ENCODE data around the gene FCHSD2.

Gene FCHSD2

GRCh38 chr11:72918851-72919250 is 223.3 kb downstream of the FCHSD2 start:
- no peaks in the 10 kb centered on the region for H3K36me3 ChIP-seq (ENCODE audit: control insufficient read depth in 2 of 2, insufficient read depth in 1 of 2, low read length in 2 of 2)
- no peak for TF ChIP-seq ZNF311 (tag by site-specific recombination; IDR thresholded peaks at IDR 0.05; ENCODE audit: borderline replicate concordance)
- no peak for TF ChIP-seq ZNF239 (tag by site-specific recombination; IDR thresholded peaks at IDR 0.05)
- no peak for TF ChIP-seq ZNF133 (tag by site-specific recombination; IDR thresholded peaks at IDR 0.05)
- no peak for TF ChIP-seq ZNF391 (tag by site-specific recombination; IDR thresholded peaks at IDR 0.05; ENCODE audit: borderline replicate concordance, low read depth)
- no peak for TF ChIP-seq ZFP37 (tag by site-specific recombination; IDR thresholded peaks at IDR 0.05)
- no peak for TF ChIP-seq ZNF16 (tag by site-specific recombination; IDR thresholded peaks at IDR 0.05; ENCODE audit: low read depth)
- no peak for TF ChIP-seq ZNF777 (tag by site-specific recombination; IDR thresholded peaks at IDR 0.05; ENCODE audit: borderline replicate concordance)
- TF ChIP-seq ZNF184 (tag by site-specific recombination; IDR thresholded peaks at IDR 0.05), result no peak
- TF ChIP-seq KLF1 (tag by site-specific recombination; IDR thresholded peaks at IDR 0.05), result no peak
- TF ChIP-seq ZNF114 (tag by site-specific recombination; IDR thresholded peaks at IDR 0.05), result no peak
- no peak for TF ChIP-seq KLF17 (tag by site-specific recombination; IDR thresholded peaks at IDR 0.05)
- no peak for TF ChIP-seq SP2 (tag by site-specific recombination; IDR thresholded peaks at IDR 0.05)
- no peak for TF ChIP-seq ZNF548 (tag by site-specific recombination; IDR thresholded peaks at IDR 0.05)
- no peak for TF ChIP-seq ZNF514 (tag by site-specific recombination; IDR thresholded peaks at IDR 0.05)
- no peak for TF ChIP-seq ZNF580 (tag by site-specific recombination; IDR thresholded peaks at IDR 0.05)
- TF ChIP-seq ZBTB49 (tag by site-specific recombination; IDR thresholded peaks at IDR 0.05; ENCODE audit: low read depth), result no peak
- TF ChIP-seq, protein P1, sequence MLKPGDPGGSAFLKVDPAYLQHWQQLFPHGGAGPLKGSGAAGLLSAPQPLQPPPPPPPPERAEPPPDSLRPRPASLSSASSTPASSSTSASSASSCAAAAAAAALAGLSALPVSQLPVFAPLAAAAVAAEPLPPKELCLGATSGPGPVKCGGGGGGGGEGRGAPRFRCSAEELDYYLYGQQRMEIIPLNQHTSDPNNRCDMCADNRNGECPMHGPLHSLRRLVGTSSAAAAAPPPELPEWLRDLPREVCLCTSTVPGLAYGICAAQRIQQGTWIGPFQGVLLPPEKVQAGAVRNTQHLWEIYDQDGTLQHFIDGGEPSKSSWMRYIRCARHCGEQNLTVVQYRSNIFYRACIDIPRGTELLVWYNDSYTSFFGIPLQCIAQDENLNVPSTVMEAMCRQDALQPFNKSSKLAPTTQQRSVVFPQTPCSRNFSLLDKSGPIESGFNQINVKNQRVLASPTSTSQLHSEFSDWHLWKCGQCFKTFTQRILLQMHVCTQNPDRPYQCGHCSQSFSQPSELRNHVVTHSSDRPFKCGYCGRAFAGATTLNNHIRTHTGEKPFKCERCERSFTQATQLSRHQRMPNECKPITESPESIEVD (tag by site-specific recombination; IDR thresholded peaks at IDR 0.05), result no peak
- no peak overlapping the region for H3K27ac ChIP-seq (ENCODE audit: extremely low read depth, low read depth, low read length)
- ChIA-PET CTCF (interaction anchor here (0.7 kb wide), 1 partner anchor 275 kb away, joined by 3 read pairs; no protein-coding TSS in a partner anchor), POLR2A (no interaction called here)
- H3K9me3 ChIP-seq (ENCODE audit: control insufficient read depth, insufficient read depth, low read depth, low read length), result no peaks in the 10 kb centered on the region
- H3K4me3 ChIP-seq (ENCODE audit: low read depth, low read length), result no peak overlapping the region
- H3K4me1 ChIP-seq (ENCODE audit: control insufficient read depth, insufficient read depth, low read length), result no peaks in the 10 kb centered on the region

DNA sequence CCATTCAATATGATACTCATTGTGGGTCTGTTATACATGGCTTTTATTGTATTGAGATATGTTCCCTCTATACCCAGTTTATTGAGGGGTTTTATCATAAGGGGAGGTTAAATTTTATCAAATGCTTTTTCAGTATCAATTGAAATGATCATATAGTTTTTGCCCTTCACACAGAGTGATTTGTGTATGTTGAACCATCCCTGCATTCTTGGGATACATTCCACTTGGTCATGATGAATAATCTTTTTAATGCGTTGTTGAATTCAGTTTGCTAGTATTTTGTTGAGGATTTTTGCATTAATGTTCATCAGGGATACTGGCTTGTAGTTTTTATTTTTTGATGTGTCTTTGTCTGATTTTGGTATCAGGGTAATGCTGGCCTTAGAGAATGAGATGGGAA is 229.9 kb downstream of the FCHSD2 start:
- Histone ChIP-seq H3K4me1 (ENCODE audit: control insufficient read depth, insufficient read depth, low read length) (no peaks in the 10 kb centered on the region), H3K9me3 (ENCODE audit: control insufficient read depth, insufficient read depth, low read depth, low read length) (no peaks in the 10 kb centered on the region), H3K4me3 (ENCODE audit: low read depth, low read length) (no peak overlapping the region), H3K36me3 (ENCODE audit: control insufficient read depth in 2 of 2, insufficient read depth in 1 of 2, low read length in 2 of 2) (no peaks in the 10 kb centered on the region), H3K27ac (ENCODE audit: extremely low read depth, low read depth, low read length) (no peak overlapping the region)
- ChIA-PET POLR2A (no interaction called here), CTCF (no interaction called here)
- TF ChIP-seq, protein P2, sequence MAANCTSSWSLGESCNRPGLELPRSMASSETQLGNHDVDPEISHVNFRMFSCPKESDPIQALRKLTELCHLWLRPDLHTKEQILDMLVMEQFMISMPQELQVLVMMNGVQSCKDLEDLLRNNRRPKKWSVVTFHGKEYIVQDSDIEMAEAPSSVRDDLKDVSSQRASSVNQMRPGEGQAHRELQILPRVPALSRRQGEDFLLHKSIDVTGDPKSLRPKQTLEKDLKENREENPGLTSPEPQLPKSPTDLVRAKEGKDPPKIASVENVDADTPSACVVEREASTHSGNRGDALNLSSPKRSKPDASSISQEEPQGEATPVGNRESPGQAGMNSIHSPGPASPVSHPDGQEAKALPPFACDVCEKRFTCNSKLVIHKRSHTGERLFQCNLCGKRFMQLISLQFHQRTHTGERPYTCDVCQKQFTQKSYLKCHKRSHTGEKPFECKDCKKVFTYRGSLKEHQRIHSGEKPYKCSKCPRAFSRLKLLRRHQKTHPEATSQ (tag by site-specific recombination; IDR thresholded peaks at IDR 0.05), result no peak
- no peak for TF ChIP-seq ZNF548 (tag by site-specific recombination; IDR thresholded peaks at IDR 0.05)
- no peak for TF ChIP-seq ZNF560 (tag by site-specific recombination; IDR thresholded peaks at IDR 0.05; ENCODE audit: borderline replicate concordance)
- TF ChIP-seq, protein P3, sequence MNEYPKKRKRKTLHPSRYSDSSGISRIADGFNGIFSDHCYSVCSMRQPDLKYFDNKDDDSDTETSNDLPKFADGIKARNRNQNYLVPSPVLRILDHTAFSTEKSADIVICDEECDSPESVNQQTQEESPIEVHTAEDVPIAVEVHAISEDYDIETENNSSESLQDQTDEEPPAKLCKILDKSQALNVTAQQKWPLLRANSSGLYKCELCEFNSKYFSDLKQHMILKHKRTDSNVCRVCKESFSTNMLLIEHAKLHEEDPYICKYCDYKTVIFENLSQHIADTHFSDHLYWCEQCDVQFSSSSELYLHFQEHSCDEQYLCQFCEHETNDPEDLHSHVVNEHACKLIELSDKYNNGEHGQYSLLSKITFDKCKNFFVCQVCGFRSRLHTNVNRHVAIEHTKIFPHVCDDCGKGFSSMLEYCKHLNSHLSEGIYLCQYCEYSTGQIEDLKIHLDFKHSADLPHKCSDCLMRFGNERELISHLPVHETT (tag by site-specific recombination; IDR thresholded peaks at IDR 0.05), result no peak
- no peak for TF ChIP-seq ZNF133 (tag by site-specific recombination; IDR thresholded peaks at IDR 0.05)
- no peak for TF ChIP-seq ZNF555 (tag by site-specific recombination; conservative IDR thresholded peaks at IDR 0.05)
- TF ChIP-seq ZNF76 (tag by site-specific recombination; IDR thresholded peaks at IDR 0.05; ENCODE audit: borderline replicate concordance, low read depth), result no peak
- TF ChIP-seq ZNF341 (tag by site-specific recombination; IDR thresholded peaks at IDR 0.05; ENCODE audit: low read depth), result no peak
- TF ChIP-seq ZNF202 (tag by site-specific recombination; IDR thresholded peaks at IDR 0.05; ENCODE audit: borderline replicate concordance), result no peak
- no peak for TF ChIP-seq ZNF521 (tag by site-specific recombination; IDR thresholded peaks at IDR 0.05)
- TF ChIP-seq ZNF140 (tag by site-specific recombination; IDR thresholded peaks at IDR 0.05), result no peak
- no peak for TF ChIP-seq ZNF311 (tag by site-specific recombination; IDR thresholded peaks at IDR 0.05; ENCODE audit: borderline replicate concordance)
- no peak for TF ChIP-seq ZNF433 (tag by site-specific recombination; IDR thresholded peaks at IDR 0.05; ENCODE audit: low read depth)
- TF ChIP-seq GLI2 (tag by site-specific recombination; IDR thresholded peaks at IDR 0.05; ENCODE audit: borderline replicate concordance, low read depth), result no peak

Data from HEK293 (cell line).